Glutamatergic neuron (in vitro differentiated cells): ENCODE data around the gene PLA2G10. TPM values are rescaled to one million over a fixed set of nuclear protein-coding genes. Genes with fewer than 3 reads are reported as not detected.

Experiments
- DNase-seq: peaks from one replicate; pipeline ENCODE4 v3.0.0; 2022
- H3K27ac Mint-ChIP-seq: one replicate; pipeline ENCODE4 v1.8.0; 2020; ENCODE audit warnings: mild to moderate bottlenecking, mixed read lengths, inconsistent platforms; ENCODE audit not compliant: unreplicated experiment
- H3K27me3 Mint-ChIP-seq: one replicate; pipeline ENCODE4 v1.8.0; 2020; ENCODE audit warnings: mild to moderate bottlenecking, moderate library complexity, mixed read lengths, inconsistent platforms; ENCODE audit not compliant: unreplicated experiment
- H3K36me3 Mint-ChIP-seq: one replicate; pipeline ENCODE4 v1.8.0; 2020; ENCODE audit warnings: mild to moderate bottlenecking, mixed read lengths, inconsistent platforms; ENCODE audit not compliant: unreplicated experiment
- H3K4me1 Mint-ChIP-seq: one replicate; pipeline ENCODE4 v1.8.0; 2020; ENCODE audit warnings: mild to moderate bottlenecking, low read depth, mixed read lengths, inconsistent platforms; ENCODE audit not compliant: unreplicated experiment
- H3K4me3 Mint-ChIP-seq: one replicate; pipeline ENCODE4 v1.8.0; 2020; ENCODE audit warnings: mild to moderate bottlenecking, mixed read lengths, inconsistent platforms; ENCODE audit not compliant: unreplicated experiment
- H3K9me3 Mint-ChIP-seq: one replicate; pipeline ENCODE4 v1.8.0; 2020; ENCODE audit warnings: mild to moderate bottlenecking, moderate library complexity, mixed read lengths, inconsistent platforms; ENCODE audit not compliant: unreplicated experiment
- CTCF ChIP-seq: fragments of 200-600 bp; sonication (generic); IDR thresholded peaks from one replicate; pipeline ENCODE4 v1.5.0; 2021; ENCODE audit not compliant: partially characterized antibody, unreplicated experiment
- total RNA-seq: library from RNA; stranded (reverse); fragmentation: NEBNext Ultra II Directional; extraction: Animal tissue kit (Norgen Biotek cat#: 25700); gene quantifications from one replicate; pipeline ENCODE4 v1.2.1, GENCODE V29; 2021; ENCODE audit not compliant: unreplicated experiment

PLA2G10 gene
- total RNA-seq, 1 donor from 2014 or later: not detected

- H3K27ac Mint-ChIP-seq: no peak overlapping the region
- DNase-seq: no peak
- H3K36me3 Mint-ChIP-seq: peaks cover 9% of the 10 kb centered on the region
- peaks cover 2% of the 10 kb centered on the region for H3K27me3 Mint-ChIP-seq
- no peak for TF ChIP-seq CTCF
- no peaks in the 10 kb centered on the region for H3K4me1 Mint-ChIP-seq
- H3K9me3 Mint-ChIP-seq: no peaks in the 10 kb centered on the region
- no peak overlapping the region for H3K4me3 Mint-ChIP-seq
Observed at GRCh38 chr16:14676633-14677032, 17.5 kb downstream of the PLA2G10 start.

GRCh38 chr16:14672403-14672971, 21.6 kb downstream of the PLA2G10 start:
- Mint-ChIP-seq H3K27me3 (no peaks in the 10 kb centered on the region), H3K4me1 (no peaks in the 10 kb centered on the region), H3K4me3 (peak overlapping the region; percentile 4), H3K36me3 (no peaks in the 10 kb centered on the region), H3K27ac (no peak overlapping the region), H3K9me3 (no peaks in the 10 kb centered on the region)
- no peak for TF ChIP-seq CTCF
- no peak for DNase-seq

GRCh38 chr16:14669776-14670175, 24.3 kb downstream of the PLA2G10 start:
- H3K27me3 Mint-ChIP-seq: no peaks in the 10 kb centered on the region
- H3K9me3 Mint-ChIP-seq: no peaks in the 10 kb centered on the region
- H3K36me3 Mint-ChIP-seq: no peaks in the 10 kb centered on the region
- H3K4me1 Mint-ChIP-seq: no peaks in the 10 kb centered on the region
- DNase-seq: no peak
- H3K4me3 Mint-ChIP-seq: no peak overlapping the region
- no peak for TF ChIP-seq CTCF
- no peak overlapping the region for H3K27ac Mint-ChIP-seq

- Mint-ChIP-seq H3K4me1 (no peaks in the 10 kb centered on the region), H3K4me3 (no peak overlapping the region), H3K36me3 (no peaks in the 10 kb centered on the region), H3K27me3 (no peaks in the 10 kb centered on the region), H3K9me3 (peaks cover 3% of the 10 kb centered on the region), H3K27ac (no peak overlapping the region)
- DNase-seq: no peak
- TF ChIP-seq CTCF: no peak
Observed at GRCh38 chr16:14668556-14669223, 25.4 kb downstream of the PLA2G10 start.

- peaks cover 3% of the 10 kb centered on the region for H3K9me3 Mint-ChIP-seq
- no peak for TF ChIP-seq CTCF
- H3K4me3 Mint-ChIP-seq: no peak overlapping the region
- no peaks in the 10 kb centered on the region for H3K36me3 Mint-ChIP-seq
- no peak overlapping the region for H3K27ac Mint-ChIP-seq
- H3K4me1 Mint-ChIP-seq: no peaks in the 10 kb centered on the region
- DNase-seq: no peak
- H3K27me3 Mint-ChIP-seq: peaks cover under 1% of the 10 kb centered on the region
Observed at GRCh38 chr16:14667347-14668266, 26.5 kb downstream of the PLA2G10 start.
